GM23248 (cell line): ENCODE data around the gene HDGFL2.

Experiments
- EZH2 ChIP-seq: fragments of 200-600 bp; sonication (generic); IDR thresholded peaks from 2 replicates; pipeline ENCODE4 v1.6.1; 2018; ENCODE audit warnings: antibody characterized with exemption, mild to moderate bottlenecking; ENCODE audit not compliant: insufficient read depth, poor library complexity, severe bottlenecking
- EZH2phosphoT487 ChIP-seq: fragments of 200-600 bp; sonication (generic); IDR thresholded peaks from 2 replicates; pipeline ENCODE4 v1.6.1; 2018; ENCODE audit warnings: antibody characterized with exemption, moderate library complexity, mild to moderate bottlenecking, low read depth; ENCODE audit not compliant: insufficient read depth

DNA sequence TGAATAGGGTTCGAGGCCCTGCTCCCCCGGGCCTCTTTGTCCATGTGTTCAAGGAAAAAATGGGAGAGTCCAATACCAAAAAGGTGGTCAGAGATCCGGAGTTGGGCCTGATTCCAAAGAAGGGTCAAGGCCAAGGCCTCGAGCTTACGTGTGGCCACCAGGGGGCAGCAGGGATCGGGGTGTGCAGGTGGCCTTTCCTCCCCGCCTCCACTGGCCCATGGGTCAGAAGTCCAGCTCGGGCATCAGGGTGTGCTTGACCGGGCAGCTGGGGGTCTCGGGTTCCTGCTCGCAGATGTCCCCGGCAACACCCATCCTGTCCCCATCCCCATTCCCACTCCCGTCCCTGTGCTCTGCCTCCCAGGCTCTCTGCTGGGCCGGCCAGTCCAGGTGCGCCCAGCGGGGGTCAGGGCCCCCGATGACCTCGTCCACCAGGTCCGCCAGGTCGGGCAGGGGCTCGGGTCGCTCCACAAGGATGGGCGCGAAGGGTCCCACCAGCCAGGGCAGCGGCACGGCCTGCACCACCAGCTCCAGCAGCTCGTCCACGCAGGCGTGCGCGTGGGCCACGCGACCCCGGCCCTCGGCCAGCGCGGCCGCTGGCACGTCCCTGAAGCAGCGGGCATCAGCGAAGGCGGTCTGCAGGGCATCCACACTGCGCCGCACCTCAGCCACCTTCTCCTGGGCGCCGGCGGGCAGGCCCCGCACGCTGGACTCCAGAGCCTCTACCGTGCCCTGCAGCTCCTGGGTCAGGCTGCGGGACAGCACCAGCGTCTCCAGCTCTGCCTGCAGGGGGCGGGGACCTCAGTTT is 51.4 kb downstream of the HDGFL2 start:
- no peak for TF ChIP-seq EZH2phosphoT487
- TF ChIP-seq EZH2 = no peak
